SW 1271 (cell line): ENCODE measurements around the gene PRMT7.

Source experiments
- DNase-seq, 2 experiments: peaks; one replicate each; lab custom pipeline; 2025; lab: John Stamatoyannopoulos, UW

The PRMT7 gene

DNA sequence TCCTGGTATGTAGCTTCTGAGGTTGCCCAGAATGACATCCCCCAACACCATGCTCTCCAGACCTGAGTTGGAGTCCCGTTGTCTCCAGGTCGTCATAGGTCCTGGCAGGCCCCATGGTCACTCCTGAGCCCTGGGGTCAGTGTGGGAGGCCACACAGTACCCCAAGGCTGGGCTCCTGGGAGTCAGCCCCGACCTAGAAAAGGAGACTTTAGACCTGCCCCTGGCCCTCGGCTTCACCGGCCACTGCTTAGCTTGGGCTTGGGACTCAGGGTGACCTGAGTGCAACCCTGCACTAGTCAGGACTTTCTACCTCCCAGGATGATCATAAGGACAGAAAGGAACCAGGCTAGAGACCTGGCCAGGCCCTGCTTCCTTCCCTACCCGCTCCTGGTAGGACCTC lies 65.8 kb downstream of the PRMT7 start:
- no peak for DNase-seq

DNA sequence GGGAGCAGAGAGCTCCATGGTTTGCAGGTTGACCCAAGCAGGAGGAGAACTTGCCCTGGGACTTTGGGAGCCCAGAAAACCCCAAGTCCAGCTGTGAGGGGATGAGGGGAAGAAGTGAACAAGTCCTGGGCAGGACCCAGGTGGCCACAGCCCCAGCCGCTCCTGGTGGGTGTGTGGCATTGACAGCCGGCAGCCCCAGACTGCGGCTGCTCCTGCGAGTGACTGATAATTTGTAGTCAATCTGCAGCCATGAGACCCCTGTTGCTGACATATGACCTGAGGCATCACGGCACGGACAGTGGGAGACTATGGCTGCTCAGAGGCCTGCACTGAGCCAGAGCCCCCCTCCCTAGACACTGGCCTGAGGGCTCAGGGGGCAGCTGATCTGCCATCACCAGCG lies 66.4 kb downstream of the PRMT7 start:
- DNase-seq = no peak

DNA sequence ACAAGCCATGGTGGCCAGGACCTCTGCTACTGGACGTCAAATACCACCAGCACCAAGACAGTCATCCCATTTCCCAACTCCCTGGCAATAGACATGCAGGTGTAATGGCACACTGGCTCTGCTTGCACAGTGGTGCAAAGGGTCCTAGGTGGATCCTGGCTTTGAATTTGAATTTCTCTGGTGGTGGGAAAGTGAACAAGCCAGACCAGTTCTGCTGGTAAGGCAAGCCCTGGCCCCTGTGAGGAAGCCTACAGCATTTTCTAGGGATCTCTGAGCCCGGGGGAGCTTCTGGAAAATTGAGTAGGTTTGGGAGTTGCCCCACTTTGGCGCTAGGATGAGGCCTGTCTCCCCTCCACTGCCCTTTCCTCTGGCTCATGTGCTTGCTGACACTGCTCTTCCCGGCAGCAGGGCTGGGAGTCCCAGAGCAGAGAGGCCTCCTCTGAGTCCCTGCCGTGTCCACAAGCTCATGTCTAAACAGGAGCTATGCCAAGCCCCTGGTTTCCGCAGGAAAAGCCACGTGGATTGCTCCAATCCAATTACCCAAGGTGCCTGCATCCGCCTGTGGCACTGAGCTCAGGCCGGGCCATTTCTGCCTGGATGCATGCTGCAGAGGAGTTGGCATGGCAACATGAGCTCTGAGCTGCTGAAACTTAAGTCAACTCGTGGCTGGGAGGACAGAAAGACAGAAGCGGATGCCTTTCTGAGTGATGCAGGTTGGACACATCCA lies 67.0 kb downstream of the PRMT7 start:
- no peak for DNase-seq

DNA sequence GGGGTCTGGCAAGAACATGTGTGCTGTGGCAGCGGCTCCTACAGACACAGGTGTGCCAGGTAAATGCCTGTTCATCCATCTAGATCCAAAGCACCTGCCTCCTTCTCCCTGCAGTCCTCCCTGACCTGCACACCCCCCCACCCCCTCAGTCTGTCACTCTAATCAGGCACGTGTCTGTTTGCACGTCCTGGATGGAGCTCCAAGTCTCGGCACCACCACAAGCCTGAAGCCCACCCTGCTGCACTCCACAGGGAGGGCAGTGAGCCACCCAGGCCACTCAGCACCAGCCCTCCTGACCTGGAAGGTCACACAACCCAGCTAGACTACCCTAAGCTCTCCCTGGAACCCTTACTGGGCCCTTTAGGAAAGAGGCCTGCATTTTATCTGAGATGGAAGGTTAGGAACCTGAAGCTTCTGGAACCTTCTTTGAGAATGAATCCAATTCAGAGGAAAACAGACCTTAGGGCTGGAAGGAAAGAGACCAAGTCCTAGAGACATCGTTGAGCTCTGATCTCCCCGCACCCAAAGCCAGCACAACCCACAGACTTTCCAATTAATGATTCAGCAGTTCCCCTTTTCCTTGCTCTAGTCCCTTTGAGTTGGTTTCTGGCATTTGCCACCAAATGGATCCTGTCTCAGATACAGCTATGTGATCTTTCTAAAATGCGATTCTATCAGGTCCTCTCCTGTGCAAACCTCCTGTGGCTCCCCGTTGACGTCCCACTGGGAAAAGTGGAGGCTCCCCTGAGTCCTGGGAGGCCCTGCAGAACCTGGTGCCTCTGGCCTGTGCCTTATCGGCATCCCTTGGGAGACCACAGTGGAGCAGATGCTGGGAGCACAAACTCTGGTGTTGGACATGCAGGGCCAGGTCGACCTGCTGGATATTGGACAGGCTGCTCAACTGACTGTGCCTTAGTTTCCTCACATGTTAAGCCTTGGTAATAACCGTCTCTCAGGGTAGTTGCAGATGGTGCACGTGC lies 67.9 kb downstream of the PRMT7 start:
- DNase-seq = no peak

DNA sequence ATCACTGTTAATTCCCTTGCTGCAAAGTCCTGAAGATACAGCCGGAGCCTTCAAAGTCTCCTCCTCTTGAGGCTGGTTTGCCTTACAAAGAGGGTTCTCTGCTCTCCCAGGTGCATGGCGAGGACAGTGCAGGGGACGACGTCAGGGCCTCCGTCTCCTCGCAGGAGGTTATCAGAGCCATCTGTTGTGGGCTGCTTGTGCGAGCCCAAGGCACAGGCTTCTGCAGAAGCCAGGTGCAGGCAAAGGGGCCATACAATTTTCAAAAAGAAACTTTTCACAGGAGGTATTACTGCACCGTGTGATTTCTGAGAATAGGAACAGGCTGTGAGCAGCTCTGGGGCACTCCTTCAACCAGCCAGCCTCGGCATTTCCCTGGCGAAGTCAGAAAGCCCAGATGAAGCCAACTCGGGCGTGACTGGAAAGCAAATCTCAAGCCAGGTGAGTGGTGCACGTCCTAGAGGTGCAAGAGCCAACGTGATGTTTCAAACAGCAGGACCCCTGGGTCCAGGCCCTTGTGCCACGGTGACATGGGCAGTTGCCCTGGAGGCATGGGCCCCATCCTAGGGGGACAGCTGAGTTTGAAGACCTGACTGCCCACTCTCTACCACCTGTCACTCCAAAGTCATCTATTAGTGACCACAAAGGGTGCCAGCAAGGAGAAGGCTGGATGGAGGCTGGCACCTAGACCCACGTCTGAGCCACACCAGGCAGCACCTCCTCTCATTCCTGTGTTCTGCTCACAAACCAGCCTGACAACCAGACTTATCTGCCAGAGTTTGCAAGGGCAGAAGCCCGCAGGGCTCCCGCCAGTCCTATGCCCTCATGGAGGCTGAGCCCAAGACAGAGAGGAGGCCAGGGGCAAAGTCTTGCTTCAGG lies 68.9 kb downstream of the PRMT7 start:
- no peak for DNase-seq

DNA sequence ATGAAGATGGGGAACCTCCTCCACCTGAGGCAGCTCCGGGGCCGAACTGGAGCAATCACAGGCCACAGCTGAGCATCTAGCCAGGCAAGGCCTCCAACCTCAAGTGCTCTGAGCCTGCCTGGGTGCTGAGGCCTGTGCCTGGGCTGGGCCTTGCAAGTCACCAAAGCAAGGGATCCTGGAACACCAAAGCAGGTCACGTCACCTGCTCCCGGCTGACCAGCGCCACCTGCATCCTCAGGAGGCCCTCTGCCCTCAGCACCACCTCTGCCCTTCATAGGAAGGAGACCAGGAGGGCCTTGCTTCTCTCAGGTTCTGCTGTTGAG lies 69.5 kb downstream of the PRMT7 start:
- DNase-seq = no peak

DNA sequence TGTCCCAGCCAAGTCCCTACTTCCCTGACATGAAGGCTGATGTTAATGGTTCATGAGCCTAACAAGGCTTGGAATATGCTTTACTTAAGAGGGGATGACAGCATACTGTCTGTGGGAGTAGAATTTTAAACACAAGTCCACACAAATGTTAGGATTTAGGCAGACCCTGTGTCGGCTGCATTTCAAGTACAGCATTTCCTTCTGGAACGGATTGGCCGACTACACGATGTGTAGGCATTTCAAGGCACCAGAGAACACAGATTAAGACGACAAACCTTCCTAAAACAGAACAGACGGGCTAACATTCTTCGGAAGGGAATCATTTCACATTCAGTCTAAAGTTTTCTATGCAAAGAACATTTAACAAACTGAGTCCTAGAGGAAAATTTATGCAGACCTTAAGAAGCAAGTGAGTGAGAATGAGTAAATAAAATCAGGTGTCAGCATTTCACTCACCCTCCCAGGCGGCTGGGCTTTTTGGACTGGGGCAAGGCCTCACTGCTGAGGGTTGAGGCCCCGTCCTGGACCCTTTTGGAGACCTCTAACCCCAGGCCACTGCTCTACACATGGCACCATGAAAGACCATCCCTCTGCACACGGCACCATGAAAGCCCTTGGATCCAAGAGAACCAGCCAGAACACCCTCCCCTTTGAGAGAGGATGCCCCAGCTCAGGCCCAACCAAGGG lies 70.0 kb downstream of the PRMT7 start:
- DNase-seq = no peak

DNA sequence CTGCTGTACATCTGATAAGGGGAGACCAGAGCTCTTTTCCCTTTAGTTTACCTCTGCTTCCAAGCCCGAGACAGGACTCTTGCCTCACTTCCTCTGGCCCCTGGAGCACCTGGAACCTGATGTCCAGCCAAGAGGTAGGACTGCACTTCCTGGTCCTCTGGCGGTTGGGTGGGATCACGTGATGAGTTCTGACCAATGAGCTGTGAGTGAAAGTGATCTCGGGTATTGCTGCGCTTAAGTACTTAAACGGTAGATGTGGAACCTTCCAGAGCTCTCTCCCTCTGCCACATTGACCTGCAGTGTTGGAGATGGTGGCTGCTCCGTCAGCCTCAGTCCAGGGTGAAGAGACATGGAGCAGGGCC lies 70.5 kb downstream of the PRMT7 start:
- no peak for DNase-seq

DNA sequence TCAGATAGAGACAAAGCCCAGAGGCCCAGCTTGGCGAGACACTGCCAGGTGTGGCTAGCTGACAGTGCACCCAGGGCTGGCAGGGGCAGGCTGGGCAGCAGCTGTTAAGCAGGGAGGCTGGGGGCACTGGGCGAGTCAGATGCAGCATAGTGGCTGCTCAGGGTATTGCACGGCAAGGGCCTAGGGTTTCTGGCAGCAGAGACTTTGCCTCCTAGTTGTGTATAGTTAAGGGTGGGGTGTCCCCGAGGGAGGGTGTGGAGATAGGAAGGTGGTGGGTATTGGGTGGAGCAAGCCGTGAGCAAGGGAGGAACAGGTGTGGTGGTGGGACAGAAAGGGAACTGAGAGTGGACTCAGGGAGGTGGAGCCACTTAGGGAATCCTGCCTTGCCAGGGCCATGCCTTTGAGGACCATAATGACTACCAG lies 71.5 kb downstream of the PRMT7 start:
- no peak for DNase-seq

DNA sequence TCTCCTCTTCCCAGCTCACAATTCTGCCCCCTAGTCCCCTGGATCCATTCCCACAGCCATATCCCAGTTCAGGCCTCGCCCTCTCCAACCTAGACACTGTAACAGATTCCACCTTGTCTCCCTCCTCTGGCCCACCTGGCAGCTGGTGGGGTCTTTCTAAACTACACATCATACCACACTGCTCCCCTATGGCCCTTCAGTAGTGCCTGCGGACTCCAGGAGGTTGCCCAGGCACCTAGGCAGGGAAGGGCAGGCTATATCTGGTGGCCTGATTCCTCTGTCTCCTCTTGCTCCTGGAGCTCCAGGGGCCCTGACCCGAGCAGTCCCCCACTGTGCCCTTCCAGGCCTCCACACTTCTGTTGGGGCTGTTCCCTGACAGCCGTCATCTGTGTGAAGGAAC lies 73.0 kb downstream of the PRMT7 start:
- DNase-seq = no peak

DNA sequence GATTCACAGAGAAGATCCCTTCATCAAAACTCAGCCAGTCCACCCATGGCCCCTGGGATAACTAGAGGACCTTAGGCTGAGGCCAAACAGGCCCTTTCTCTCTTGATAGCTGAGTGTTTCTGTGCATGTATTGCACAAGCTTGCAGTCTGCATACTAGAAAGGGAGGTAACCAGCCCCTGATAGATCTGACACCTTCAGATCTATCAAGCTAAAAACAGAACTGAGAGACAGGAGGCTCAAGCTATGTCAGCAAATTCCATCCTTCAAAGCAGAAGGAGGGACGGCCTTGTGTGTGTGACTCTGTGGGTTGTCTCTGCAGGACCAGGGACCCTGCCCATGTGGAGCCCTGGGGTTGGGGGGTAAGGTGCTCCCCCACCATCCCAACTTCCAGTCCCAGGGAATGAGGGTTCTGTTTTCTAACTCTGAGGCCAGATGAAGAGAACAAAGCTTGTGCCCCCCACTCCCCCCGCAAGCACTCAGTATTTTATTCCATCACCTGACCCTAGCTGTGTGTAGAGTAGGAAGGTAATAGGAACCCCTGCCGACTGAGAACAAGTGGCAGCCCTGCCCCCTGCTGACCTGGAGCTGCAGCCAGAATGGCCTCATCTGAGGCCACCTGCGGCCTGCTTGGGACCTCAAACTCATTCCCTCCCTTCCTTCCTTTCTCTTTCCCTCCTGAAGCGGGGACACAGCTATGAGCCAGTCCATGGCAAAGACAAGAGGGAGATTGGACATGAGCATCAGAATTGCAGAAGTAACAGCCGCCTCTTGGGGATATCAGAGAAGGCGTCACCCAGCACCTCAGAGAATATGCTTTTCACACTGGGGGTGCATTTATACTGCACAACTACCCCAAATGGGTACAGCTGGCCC lies 73.7 kb downstream of the PRMT7 start:
- no peak for DNase-seq

DNA sequence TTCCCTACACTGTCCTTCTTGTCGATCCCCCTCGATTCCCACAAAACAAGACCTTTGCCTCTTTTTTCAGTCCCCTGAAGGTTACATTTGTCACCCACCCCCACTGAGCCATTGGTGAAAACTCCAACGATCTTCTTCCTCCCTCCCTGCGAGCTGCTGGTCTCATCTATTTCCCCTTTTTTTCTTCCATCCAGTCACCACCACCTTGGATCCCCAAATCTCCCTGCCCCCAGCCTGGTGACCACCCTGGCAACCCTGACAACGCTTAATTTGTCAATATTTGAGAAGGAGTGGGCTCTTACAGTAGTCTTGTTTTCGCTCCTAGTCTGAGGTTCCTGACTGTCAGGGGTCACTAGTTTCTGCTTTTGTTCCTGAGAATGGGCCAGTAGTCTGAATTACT lies 74.6 kb downstream of the PRMT7 start:
- DNase-seq = no peak

DNA sequence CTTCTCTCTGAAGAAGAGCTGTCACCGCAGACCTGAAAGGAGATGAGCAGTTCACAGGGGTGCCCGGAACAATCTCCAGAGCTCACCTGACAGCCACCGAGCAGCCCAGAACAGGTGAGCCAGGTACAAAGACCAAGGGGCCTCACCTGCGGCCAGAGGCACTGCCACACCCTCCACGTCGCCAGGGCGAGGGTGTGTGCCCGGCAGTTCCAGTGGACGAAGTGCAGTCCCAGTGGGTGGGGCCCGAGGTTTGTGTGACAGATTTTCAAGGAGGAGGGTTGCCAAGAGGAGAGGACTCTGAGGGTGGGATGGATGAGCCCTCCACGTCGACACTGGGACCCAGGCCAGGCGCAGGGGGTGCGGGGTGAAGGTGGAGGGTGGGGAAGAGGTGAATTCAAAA lies 75.8 kb downstream of the PRMT7 start:
- no peak for DNase-seq

DNA sequence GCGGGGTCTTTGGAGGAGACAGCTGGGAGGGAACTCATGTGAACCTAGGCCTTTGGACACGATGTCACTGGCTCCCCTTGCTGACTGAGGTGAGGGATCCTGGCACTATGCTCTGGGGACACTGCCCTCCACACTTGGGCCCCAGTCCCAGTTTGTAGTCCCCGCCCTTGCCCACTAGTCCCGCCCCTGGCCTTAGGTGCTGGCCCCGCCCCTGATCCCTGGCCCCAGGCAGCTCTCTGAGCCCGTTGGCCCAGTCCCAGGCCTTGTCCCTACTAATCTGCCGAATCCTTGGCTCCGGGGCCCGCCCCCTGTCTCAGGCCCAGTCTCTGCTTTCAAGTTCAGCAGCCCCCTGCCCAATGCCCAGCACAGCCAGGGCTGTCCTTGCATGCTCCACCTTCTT lies 76.5 kb downstream of the PRMT7 start:
- no peak for DNase-seq

DNA sequence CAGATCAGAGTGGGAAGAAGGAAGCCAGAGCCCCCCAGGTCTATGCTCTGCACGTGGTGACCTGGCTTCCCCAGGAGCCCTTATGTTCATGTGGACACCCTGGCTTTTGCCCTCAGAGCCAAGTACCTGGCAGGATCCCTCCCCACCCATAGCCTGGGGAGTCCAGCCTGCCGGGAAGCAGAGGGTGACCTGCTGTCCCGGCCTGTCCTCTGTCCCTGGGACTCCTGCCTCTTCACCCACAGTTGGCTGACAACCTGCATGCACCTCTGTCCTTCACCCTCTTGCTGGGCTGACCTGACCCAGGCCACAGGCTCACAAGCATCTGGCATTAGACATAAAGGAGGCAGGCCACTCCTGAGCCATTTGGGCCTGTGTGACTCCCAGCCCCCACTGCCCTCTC lies 77.3 kb downstream of the PRMT7 start:
- no peak for DNase-seq

DNA sequence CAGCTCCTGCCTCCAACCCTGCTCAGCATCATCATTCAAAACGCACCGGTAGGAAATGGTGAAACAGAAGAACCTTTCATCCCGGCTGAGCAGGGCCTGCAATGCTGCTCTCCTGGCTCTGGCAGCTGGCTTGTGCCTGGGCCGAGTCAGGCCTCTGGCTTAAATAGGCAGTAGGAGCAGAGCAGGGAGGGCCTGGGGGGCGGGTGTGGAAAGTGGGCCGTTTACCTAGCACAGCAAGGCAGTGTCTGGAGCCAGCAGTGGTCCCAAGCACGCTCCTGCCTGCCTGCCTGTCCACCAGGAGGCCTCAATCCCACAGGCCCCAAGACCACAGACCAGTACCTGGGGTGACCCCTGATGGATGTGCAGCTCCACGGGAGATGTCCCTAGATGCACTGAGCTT lies 78.2 kb downstream of the PRMT7 start:
- no peak for DNase-seq

DNA sequence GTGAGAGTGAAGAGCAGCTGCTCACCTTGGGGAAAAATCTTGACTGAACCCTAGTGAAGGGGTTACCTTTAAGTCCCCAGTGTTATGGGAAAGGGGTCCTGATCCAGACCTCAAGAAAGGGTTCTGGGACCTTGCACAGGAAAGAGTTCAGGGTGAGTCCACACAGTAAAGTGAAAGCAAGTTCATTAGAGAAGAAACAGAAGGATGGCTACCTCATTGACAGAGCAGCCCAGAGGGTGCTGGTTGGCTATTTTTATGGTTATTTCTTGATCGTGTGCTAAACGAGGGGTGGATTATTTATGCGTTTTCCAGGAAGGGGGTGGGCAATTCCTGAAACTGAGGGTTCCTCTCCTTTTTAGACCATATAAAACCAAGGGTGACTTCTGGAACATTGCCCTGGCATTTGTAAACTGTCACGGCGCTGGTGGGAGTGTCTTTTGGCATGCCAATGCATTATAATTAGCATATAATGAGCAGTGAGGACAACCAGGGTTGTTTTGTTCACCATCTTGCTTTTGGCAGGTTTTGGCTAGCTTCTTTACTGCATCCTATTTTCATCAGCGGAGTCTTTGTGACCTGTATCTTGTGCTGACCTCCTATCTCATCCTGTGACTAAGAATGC lies 79.0 kb downstream of the PRMT7 start:
- no peak for DNase-seq

DNA sequence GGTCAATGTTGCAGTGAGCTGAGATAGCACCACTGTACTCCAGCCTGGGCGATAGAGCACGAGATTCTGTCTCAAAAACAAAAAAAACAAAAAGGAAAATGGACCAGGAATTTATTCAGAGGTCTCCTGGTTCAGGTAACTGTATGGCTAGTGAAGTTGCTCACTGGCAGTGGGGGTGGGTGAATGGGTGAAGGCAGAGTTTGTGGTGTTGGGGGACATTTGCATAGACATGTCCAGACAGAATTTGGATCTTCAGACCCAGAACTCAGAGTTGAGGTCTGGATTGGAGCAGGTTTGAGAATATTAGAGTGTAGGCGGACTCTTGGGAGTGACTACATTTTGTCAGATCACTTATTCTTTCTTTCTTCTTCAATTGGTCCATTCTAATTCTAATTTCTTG lies 82.5 kb downstream of the PRMT7 start:
- no peak for DNase-seq

DNA sequence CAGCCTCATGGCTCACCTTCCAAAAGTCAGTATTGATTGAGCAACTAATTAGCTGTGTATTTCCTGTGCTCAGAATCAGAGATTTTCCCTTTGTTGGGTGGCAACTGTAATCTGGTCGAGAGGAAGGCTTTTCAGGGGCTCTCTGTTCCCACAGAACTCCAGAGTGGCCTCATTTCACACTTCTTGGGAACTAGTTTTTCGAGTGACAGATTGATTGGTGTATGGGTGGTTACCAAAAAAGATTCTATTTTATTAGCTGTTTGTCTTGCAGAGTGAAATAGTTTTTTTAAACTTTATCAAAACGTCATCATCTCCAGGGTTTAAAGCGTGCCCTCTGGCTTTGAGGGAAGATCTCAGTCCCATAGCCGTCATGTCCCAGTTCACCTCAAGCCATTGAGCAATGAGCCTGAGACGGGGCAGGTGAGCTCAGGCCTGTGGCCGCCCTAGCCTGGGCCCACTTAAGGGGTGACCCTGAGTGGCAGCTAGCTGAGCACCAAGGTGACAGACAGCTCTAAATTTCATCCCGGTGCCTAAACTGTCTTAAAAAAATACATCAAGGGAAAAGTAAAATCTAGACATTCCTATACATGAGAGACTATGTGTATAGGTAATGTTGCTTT lies 84.5 kb downstream of the PRMT7 start:
- no peak for DNase-seq

DNA sequence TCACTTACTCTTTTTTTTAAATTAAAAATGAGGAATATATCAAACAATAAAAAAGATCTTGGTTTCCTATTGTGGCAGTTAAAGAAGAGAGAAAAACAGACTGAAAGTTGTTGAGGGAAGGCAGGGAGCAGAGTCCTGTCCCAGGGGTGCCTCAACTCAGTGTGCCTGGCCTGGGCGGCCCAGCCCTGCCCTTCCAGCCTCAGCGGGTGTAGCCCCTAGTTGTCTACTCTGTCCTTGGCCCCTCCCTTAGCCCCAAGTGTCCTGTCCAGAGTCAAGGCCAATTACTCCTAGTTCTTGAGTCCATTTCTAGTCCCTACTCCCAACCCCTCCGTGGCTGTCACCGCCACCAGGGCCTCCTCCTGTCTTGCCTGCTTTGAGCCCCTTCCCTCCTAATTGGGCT lies 85.0 kb downstream of the PRMT7 start:
- DNase-seq = no peak
